ENCODE data around the gene RBM28. TPM values are rescaled to one million over a fixed set of nuclear protein-coding genes. Genes with fewer than 3 reads are reported as not detected.

Gene RBM28
- total and polyA plus RNA-seq, 2 of the 8 experiments (the other 6 are each of a cell fraction or from before 2014, with no cell fraction given), result 12.8 to 65.3 TPM

DNA sequence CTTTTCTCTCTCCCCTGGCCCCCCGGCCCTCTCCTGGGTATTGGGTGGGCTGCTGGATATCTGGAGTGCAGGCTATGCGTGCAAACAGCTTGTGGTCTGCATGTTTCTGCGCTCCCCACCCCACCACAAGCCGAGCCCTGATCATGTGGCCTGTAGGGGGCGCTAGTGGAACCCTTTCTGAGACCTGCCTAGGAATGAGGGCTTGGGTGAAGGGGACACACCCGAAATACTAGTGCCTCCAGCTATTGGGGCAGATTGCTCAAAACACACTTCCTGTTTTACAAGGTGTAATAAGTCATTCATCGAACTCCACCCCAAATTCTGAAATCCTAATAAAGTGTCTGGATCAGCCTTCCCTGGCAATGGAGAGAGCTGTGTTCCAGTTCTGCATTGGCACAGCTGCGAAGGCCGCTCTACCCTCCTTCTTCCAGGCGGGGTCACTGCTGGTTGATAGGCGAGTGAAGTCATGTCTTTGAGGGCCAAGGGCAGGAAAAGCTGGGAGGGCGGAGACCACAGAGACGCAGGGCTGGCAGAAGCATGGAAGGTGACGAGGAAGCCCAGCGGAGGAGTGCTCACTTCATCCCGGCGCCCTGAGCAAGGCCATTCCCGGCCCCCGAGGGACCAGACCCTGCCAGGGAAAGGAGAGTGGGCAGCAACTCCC, 37.6 kb upstream of the RBM28 start:
- H3K14ac ChIP-seq (ENCODE audit: insufficient read length), result no peak overlapping the region
- POLR2A ChIA-PET (ENCODE audit: partially characterized antibody), result interaction anchor here (0.7 to 1.4 kb wide), 4 partner anchors 8 to 30 kb away, joined by 3 to 4 read pairs (median 3); no protein-coding TSS in a partner anchor
- no peak overlapping the region for H3K27ac ChIP-seq (ENCODE audit: low read depth, low read length)
- TF ChIP-seq SIX5 (IDR thresholded peaks at IDR 0.05; ENCODE audit: low read depth, low read length), result no peak
- TF ChIP-seq, protein P1, sequence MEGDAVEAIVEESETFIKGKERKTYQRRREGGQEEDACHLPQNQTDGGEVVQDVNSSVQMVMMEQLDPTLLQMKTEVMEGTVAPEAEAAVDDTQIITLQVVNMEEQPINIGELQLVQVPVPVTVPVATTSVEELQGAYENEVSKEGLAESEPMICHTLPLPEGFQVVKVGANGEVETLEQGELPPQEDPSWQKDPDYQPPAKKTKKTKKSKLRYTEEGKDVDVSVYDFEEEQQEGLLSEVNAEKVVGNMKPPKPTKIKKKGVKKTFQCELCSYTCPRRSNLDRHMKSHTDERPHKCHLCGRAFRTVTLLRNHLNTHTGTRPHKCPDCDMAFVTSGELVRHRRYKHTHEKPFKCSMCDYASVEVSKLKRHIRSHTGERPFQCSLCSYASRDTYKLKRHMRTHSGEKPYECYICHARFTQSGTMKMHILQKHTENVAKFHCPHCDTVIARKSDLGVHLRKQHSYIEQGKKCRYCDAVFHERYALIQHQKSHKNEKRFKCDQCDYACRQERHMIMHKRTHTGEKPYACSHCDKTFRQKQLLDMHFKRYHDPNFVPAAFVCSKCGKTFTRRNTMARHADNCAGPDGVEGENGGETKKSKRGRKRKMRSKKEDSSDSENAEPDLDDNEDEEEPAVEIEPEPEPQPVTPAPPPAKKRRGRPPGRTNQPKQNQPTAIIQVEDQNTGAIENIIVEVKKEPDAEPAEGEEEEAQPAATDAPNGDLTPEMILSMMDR (IDR thresholded peaks at IDR 0.05; ENCODE audit: control extremely low read depth in 1 of 3, insufficient read depth in 1 of 3, low read depth in 1 of 3, low read length in 3 of 3), result peak; percentile 75 to 92 (median 90)
- no peak for TF ChIP-seq PHF8 (conservative IDR thresholded peaks at IDR 0.05; ENCODE audit: low read depth, low read length)
- TF ChIP-seq SRF (IDR thresholded peaks at IDR 0.05; ENCODE audit: low read depth, low read length), result no peak

More for the DNA sequence above, 37.6 kb upstream of the RBM28 start:
- H3K23me2 ChIP-seq (ENCODE audit: low read depth, low read length), result no peaks in the 10 kb centered on the region
- no peak overlapping the region; the same call in 1 of the 2 replicates for H2BK15ac ChIP-seq (ENCODE audit: low read length)
- H2BK20ac ChIP-seq (ENCODE audit: low read length), result no peak overlapping the region
- FAIRE-seq (no peak), DNase-seq (ENCODE audit: low read depth in 1 of 2, low spot score in 2 of 2) (peak in 1 of 2 experiments; percentile 96)
- H4K20me1 ChIP-seq (replicated peaks in 1 of 2; ENCODE audit: control insufficient read depth in 1 of 2, insufficient read depth in 2 of 2, low read length in 2 of 2), result no peaks in the 10 kb centered on the region
- H4K5ac ChIP-seq (ENCODE audit: insufficient read length, low read depth, low read length), result no peak overlapping the region
- no peak overlapping the region for H3K23ac ChIP-seq (ENCODE audit: insufficient read length)
- no peaks in the 10 kb centered on the region for H3K36me3 ChIP-seq (ENCODE audit: control insufficient read depth in 2 of 4, insufficient read depth in 4 of 4, low read length in 3 of 4)
- no peak overlapping the region for H2BK120ac ChIP-seq (replicated peaks; ENCODE audit: low read depth, low read length)
- H3K79me2 ChIP-seq (ENCODE audit: control insufficient read depth in 1 of 2, insufficient read depth in 2 of 2, low read length in 2 of 2), result no peaks in the 10 kb centered on the region
- peaks cover 0 to 3% (median 0%) of the 10 kb centered on the region in 4 experiments; a peak in 1 of 7 replicates for H3K27me3 ChIP-seq (replicated peaks in 1 of 4; ENCODE audit: control insufficient read depth in 3 of 4, extremely low read depth in 1 of 4, insufficient read depth in 3 of 4, low read length in 3 of 4)
- no peaks in the 10 kb centered on the region for H3K9me3 ChIP-seq (ENCODE audit: insufficient read depth in 2 of 2, low read depth in 1 of 2, low read length in 1 of 2)
- no peak overlapping the region for H4K91ac ChIP-seq (replicated peaks; ENCODE audit: insufficient read length, low read length)
- CTCF ChIA-PET (ENCODE audit: partially characterized antibody), result interaction anchor here (0.6 to 18.9 kb wide), 26 partner anchors 11 to 725 kb away, joined by 3 to 345 read pairs (median 4); partner anchors contain the start of genes IMPDH1, PRRT4 and RBM28
- no peak overlapping the region for H3K18ac ChIP-seq (ENCODE audit: extremely low read depth, low read length)
- H2BK5ac ChIP-seq (ENCODE audit: low read depth, low read length), result no peak overlapping the region
- H3K4ac ChIP-seq (replicated peaks; ENCODE audit: insufficient read length, low read depth, low read length), result no peak overlapping the region
- H3K56ac ChIP-seq (replicated peaks; ENCODE audit: insufficient read length, low read depth, low read length), result no peak overlapping the region
- no peak overlapping the region for H3K4me2 ChIP-seq (ENCODE audit: insufficient read depth in 1 of 2, low read depth in 2 of 2, low read length in 2 of 2)
- H3K4me1 ChIP-seq (replicated peaks in 1 of 4; ENCODE audit: control insufficient read depth in 3 of 4, insufficient read depth in 4 of 4, low read length in 3 of 4), result peaks cover 0 to 12% (median 8%) of the 10 kb centered on the region in 4 experiments; a peak in 5 of 7 replicates
- no peak overlapping the region for H2AK5ac ChIP-seq (ENCODE audit: low read depth, low read length)
- peak overlapping the region; percentile 48; the same call in 1 of the 2 replicates for H4K8ac ChIP-seq (ENCODE audit: extremely low read depth, insufficient read depth, low read length)
- WGBS, 2 experiments (ENCODE audit: extremely low coverage in 1 of 2, insufficient coverage in 1 of 2, insufficient read length in 1 of 2, insufficient replicate concordance in 2 of 2, low coverage in 1 of 2, low lambda C conversion rate in 2 of 2, missing lambda C conversion rate in 1 of 2), result 58% methylated on average over 17 of the region's 19 CpGs; no CpG with 5 or more reads in 1 of the 2 experiments
- H3K79me1 ChIP-seq (ENCODE audit: low read depth, low read length), result no peaks in the 10 kb centered on the region
- no peak overlapping the region for H2AFZ ChIP-seq (ENCODE audit: low read length)
- H2BK12ac ChIP-seq (ENCODE audit: low read depth, low read length), result no peak overlapping the region
- H3K9ac ChIP-seq (replicated peaks in 1 of 4; ENCODE audit: extremely low read depth in 1 of 4, low read depth in 3 of 4, low read length in 3 of 4), result no peak overlapping the region
- H3K4me3 ChIP-seq (ENCODE audit: extremely low read depth in 1 of 4, insufficient read depth in 2 of 4, low read depth in 3 of 4, low read length in 4 of 4), result no peak overlapping the region
